DND-41 (cell line): ENCODE results near the gene PPFIA1.

Source experiments
- ATAC-seq: fragments of 200-7000 bp; cut with Tn5 transposase; 3 replicates; pipeline ENCODE4 v1.9.1; 2021; ENCODE audit warnings: low read depth; ENCODE audit not compliant: insufficient read depth
- DNase-seq: peaks from one replicate; pipeline ENCODE4 v3.0.0-alpha.2; 2020
- H2AFZ ChIP-seq: 2 replicates; pipeline ENCODE4 v1.6.0; 2012; ENCODE audit warnings: low read depth, low read length
- H3K27ac ChIP-seq: 2 replicates; pipeline ENCODE4 v1.5.1; 2012; ENCODE audit warnings: low read length, inconsistent platforms
- H3K27me3 ChIP-seq: fragments of 200-600 bp; sonication (generic); 2 replicates; pipeline ENCODE4 v1.6.0; 2012; ENCODE audit warnings: low read length, mild to moderate bottlenecking, inconsistent platforms; ENCODE audit not compliant: insufficient read depth, poor library complexity
- H3K36me3 ChIP-seq: 2 replicates; pipeline ENCODE4 v1.5.1; 2012; ENCODE audit warnings: low read length, inconsistent platforms; ENCODE audit not compliant: insufficient read depth
- H3K4me1 ChIP-seq: 2 replicates; pipeline ENCODE4 v1.5.1; 2012; ENCODE audit warnings: mild to moderate bottlenecking, low read length; ENCODE audit not compliant: insufficient read depth
- H3K4me2 ChIP-seq: 2 replicates; pipeline ENCODE4 v1.6.0; 2012; ENCODE audit warnings: mild to moderate bottlenecking, moderate library complexity, low read length, inconsistent platforms; ENCODE audit not compliant: insufficient read depth
- H3K4me3 ChIP-seq, 2 experiments: fragments of 200-600 bp in 1 of 2; shearing (Covaris generic) in 1 of 2; 2 replicates each; pipeline ENCODE4 v1.5.1; 2012 to 2016; ENCODE audit warnings: inconsistent platforms in 2 of 2, low read length in 2 of 2, mild to moderate bottlenecking in 2 of 2, low read depth in 1 of 2, moderate library complexity in 1 of 2
- H3K79me2 ChIP-seq: 2 replicates; pipeline ENCODE4 v1.6.0; 2012; ENCODE audit warnings: low read length, inconsistent platforms; ENCODE audit not compliant: insufficient read depth
- H3K9ac ChIP-seq: 2 replicates; pipeline ENCODE4 v1.6.0; 2012; ENCODE audit warnings: low read depth, mild to moderate bottlenecking, inconsistent platforms, low read length, moderate library complexity
- H3K9me3 ChIP-seq: 2 replicates; pipeline ENCODE4 v1.5.1; 2012; ENCODE audit warnings: low read length, moderate library complexity, mild to moderate bottlenecking, inconsistent platforms; ENCODE audit not compliant: insufficient read depth, severe bottlenecking
- H4K20me1 ChIP-seq: 2 replicates; pipeline ENCODE4 v1.6.0; 2012; ENCODE audit warnings: low read length; ENCODE audit not compliant: insufficient read depth
- EZH2 ChIP-seq: IDR thresholded peaks from 3 replicates; pipeline ENCODE4 v1.6.1; 2012; ENCODE audit warnings: borderline replicate concordance, low read depth, mild to moderate bottlenecking, moderate library complexity, low read length, inconsistent platforms; ENCODE audit not compliant: severe bottlenecking
- TF ChIP-seq, protein P1 (sequence below): IDR thresholded peaks from 2 replicates; pipeline ENCODE4 v1.5.1; 2012; ENCODE audit warnings: borderline replicate concordance, low read length, moderate library complexity, mild to moderate bottlenecking; ENCODE audit not compliant: poor library complexity, severe bottlenecking; ENCODE audit errors: extremely low read depth

PPFIA1 gene

DNA sequence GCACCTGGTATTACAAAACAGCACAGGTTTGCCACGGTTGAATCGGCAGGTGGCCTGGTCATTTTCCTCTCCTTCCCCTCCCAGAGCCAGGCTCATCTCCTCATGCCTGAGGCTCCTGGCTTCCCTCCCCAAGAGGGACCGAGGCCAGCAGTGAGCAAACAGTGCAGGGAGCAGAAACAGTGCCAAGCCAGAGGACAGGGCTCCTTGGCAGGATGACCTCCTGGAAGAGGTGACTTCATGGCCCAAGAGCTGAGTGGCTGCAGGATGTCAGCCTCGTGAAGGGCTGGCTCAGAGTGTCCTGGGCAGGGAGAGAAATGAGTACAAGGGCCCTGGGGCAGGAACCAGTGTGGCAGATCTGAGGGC lies 22.8 kb upstream of the PPFIA1 start:
- Histone ChIP-seq H4K20me1 (no peaks in the 10 kb centered on the region), H3K4me2 (no peak overlapping the region), H3K9ac (no peak overlapping the region), H3K27ac (no peak overlapping the region), H3K79me2 (no peaks in the 10 kb centered on the region), H2AFZ (no peak overlapping the region), H3K36me3 (no peaks in the 10 kb centered on the region), H3K9me3 (no peaks in the 10 kb centered on the region), H3K27me3 (peaks cover 3% of the 10 kb centered on the region), H3K4me1 (no peaks in the 10 kb centered on the region), H3K4me3 (no peak overlapping the region)
- ATAC-seq (no peak), DNase-seq (no peak)
- no peak for TF ChIP-seq EZH2
- TF ChIP-seq, protein P1, sequence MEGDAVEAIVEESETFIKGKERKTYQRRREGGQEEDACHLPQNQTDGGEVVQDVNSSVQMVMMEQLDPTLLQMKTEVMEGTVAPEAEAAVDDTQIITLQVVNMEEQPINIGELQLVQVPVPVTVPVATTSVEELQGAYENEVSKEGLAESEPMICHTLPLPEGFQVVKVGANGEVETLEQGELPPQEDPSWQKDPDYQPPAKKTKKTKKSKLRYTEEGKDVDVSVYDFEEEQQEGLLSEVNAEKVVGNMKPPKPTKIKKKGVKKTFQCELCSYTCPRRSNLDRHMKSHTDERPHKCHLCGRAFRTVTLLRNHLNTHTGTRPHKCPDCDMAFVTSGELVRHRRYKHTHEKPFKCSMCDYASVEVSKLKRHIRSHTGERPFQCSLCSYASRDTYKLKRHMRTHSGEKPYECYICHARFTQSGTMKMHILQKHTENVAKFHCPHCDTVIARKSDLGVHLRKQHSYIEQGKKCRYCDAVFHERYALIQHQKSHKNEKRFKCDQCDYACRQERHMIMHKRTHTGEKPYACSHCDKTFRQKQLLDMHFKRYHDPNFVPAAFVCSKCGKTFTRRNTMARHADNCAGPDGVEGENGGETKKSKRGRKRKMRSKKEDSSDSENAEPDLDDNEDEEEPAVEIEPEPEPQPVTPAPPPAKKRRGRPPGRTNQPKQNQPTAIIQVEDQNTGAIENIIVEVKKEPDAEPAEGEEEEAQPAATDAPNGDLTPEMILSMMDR, result no peak

- DNase-seq (no peak), ATAC-seq (no peak)
- no peak overlapping the region for H3K4me3 ChIP-seq
- no peak for TF ChIP-seq EZH2
- TF ChIP-seq, protein P1, result no peak
- H2AFZ ChIP-seq, result no peak overlapping the region
- H3K4me2 ChIP-seq, result no peak overlapping the region
- H3K36me3 ChIP-seq, result no peaks in the 10 kb centered on the region
- H3K79me2 ChIP-seq, result no peaks in the 10 kb centered on the region
- H3K9me3 ChIP-seq, result no peaks in the 10 kb centered on the region
- H3K4me1 ChIP-seq, result no peaks in the 10 kb centered on the region
- H3K9ac ChIP-seq, result no peak overlapping the region
- no peaks in the 10 kb centered on the region for H3K27me3 ChIP-seq
- no peaks in the 10 kb centered on the region for H4K20me1 ChIP-seq
- no peak overlapping the region for H3K27ac ChIP-seq
These were observed 19.4 kb upstream of the PPFIA1 start for GRCh38 chr11:70250876-70251658.

DNA sequence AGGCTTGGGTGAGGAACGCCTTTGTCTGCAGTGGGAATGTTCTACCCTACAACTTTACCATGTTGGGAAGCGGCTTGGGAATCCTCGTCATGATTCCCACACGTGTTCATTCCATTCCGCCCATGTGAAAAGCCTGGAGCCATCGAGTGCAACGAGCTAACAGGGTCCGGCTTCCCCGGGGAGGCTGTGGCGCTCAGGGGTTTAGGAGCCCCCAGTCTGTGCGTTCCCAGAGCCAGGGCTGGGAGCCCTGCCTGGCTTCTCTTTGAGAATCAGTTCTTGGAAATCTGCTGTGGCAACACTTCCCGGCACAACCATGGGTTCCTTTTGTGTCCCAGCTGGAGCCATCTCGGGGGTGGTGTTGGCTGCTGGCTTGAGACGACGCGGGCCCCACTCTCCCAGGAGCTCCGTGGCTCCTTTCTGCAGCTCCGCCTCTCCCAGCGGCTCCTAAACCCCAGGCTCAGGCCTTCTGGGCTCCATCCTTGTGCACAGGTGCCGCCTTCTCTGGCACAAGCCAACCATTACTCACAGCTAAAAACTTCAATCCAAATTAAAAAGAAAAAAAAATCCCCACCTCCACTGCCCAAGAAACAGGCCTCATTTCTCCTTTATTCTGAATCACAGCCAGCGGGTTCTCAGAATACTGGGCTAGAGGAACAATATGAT lies 18.7 kb upstream of the PPFIA1 start:
- H3K9ac ChIP-seq, result no peak overlapping the region
- H3K36me3 ChIP-seq, result no peaks in the 10 kb centered on the region
- no peak for ATAC-seq
- no peak overlapping the region for H2AFZ ChIP-seq
- H4K20me1 ChIP-seq, result no peaks in the 10 kb centered on the region
- DNase-seq, result no peak
- H3K27me3 ChIP-seq, result no peaks in the 10 kb centered on the region
- no peaks in the 10 kb centered on the region for H3K9me3 ChIP-seq
- H3K4me1 ChIP-seq, result no peaks in the 10 kb centered on the region
- no peaks in the 10 kb centered on the region for H3K79me2 ChIP-seq
- H3K4me2 ChIP-seq, result no peak overlapping the region
- TF ChIP-seq, protein P1, result no peak
- no peak for TF ChIP-seq EZH2
- H3K27ac ChIP-seq, result no peak overlapping the region
- no peak overlapping the region for H3K4me3 ChIP-seq
